Activated naive CD8-positive, alpha-beta T cell treated with anti-CD3 and anti-CD28 coated beads for 36 hours (primary cell): ENCODE measurements around the gene KCNH1. TPM values are rescaled to one million over a fixed set of nuclear protein-coding genes. Genes with fewer than 3 reads are reported as not detected.

Experiments used
- DNase-seq: peaks from one replicate; pipeline ENCODE4 v3.0.0; 2021
- H3K27ac Mint-ChIP-seq: one replicate; pipeline ENCODE4 v1.8.0; 2022; ENCODE audit warnings: mild to moderate bottlenecking, moderate library complexity, mixed read lengths
- H3K27me3 Mint-ChIP-seq: one replicate; pipeline ENCODE4 v1.8.0; 2022; ENCODE audit warnings: mild to moderate bottlenecking, mixed read lengths
- H3K36me3 Mint-ChIP-seq: one replicate; pipeline ENCODE4 v1.8.0; 2021; ENCODE audit warnings: mild to moderate bottlenecking, mixed read lengths
- H3K4me1 Mint-ChIP-seq: one replicate; pipeline ENCODE4 v1.8.0; 2021; ENCODE audit warnings: mixed read lengths
- H3K4me3 Mint-ChIP-seq: one replicate; pipeline ENCODE4 v1.8.0; 2022; ENCODE audit warnings: mild to moderate bottlenecking, moderate library complexity, mixed read lengths
- H3K9me3 Mint-ChIP-seq: one replicate; pipeline ENCODE4 v1.8.0; 2022; ENCODE audit warnings: mixed read lengths
- total RNA-seq, 2 experiments: library from RNA; stranded (reverse); gene quantifications; one replicate each; pipeline ENCODE4 v1.2.3, GENCODE V29; 2021

KCNH1 gene
- total RNA-seq, 2 experiments from 2014 or later = not detected

DNA sequence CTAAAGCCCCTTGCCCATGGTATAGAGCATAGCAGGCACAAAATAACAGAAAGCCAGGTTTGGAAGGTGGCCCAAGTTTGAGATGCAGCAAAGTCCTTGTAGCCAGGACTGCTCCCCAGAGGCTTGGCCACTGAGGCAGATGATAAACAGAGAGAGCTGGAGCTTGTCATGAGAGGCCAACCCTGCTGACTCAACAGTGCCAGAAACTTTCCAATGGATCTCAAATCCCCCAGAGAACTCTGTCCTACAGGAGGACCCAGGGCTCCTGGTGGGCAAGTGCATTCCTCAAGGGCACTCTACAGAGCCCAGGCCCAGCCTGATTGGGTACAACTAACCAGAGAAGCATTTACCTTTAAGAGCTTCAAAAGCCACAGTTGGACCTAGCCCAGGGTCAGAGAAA lies 280.7 kb downstream of the KCNH1 start:
- Mint-ChIP-seq H3K27ac (no peak overlapping the region), H3K9me3 (no peaks in the 10 kb centered on the region), H3K36me3 (no peaks in the 10 kb centered on the region), H3K27me3 (no peaks in the 10 kb centered on the region), H3K4me1 (no peaks in the 10 kb centered on the region), H3K4me3 (no peak overlapping the region)
- DNase-seq = no peak

DNA sequence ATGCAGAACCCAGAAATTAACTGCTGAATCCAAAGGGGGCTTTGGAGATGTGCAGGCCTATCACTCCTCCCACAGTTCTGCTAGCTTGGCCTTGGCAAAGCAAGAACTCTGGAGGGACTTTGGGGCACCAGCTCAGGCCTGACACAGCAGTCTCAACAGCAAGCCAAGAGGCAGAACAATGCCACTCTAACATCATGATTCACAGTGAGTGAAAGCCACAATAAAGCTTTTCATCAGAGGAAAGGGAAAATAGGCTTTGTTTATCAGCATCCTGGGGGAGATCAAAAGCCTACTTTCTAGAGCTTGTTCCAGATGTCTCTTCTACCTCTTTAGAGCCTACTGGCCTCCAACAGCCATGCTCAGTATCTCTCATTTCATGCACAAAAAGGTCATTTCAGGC lies 283.4 kb downstream of the KCNH1 start:
- Mint-ChIP-seq H3K27ac (no peak overlapping the region), H3K4me1 (no peaks in the 10 kb centered on the region), H3K9me3 (no peaks in the 10 kb centered on the region), H3K36me3 (no peaks in the 10 kb centered on the region), H3K4me3 (no peak overlapping the region), H3K27me3 (no peaks in the 10 kb centered on the region)
- no peak for DNase-seq

DNA sequence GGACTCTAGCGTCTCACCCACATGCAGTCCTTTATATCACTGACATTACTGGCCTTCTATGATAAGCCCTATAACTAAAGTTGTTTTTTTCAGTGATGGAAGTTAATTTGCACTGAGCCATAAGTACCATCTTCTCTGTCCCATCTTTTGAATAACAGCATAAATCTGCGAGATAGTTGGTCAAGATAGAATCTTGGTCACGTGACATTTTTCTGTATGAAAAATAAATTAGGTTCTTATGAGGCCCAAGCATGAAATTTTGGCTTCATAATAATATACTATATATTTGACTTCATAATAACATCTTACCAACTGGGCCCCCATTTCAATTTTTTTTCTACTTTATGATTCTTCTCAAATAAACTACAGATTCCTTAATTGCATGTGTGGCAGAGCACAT lies 285.5 kb downstream of the KCNH1 start:
- Mint-ChIP-seq H3K36me3 (no peaks in the 10 kb centered on the region), H3K9me3 (no peaks in the 10 kb centered on the region), H3K27me3 (no peaks in the 10 kb centered on the region), H3K27ac (no peak overlapping the region), H3K4me1 (no peaks in the 10 kb centered on the region), H3K4me3 (no peak overlapping the region)
- no peak for DNase-seq

GRCh38 chr1:210841926-210842625 lies 291.9 kb downstream of the KCNH1 start:
- H3K27me3 Mint-ChIP-seq = peaks cover 9% of the 10 kb centered on the region
- H3K9me3 Mint-ChIP-seq = no peaks in the 10 kb centered on the region
- H3K27ac Mint-ChIP-seq = no peak overlapping the region
- DNase-seq = no peak
- no peaks in the 10 kb centered on the region for H3K4me1 Mint-ChIP-seq
- no peaks in the 10 kb centered on the region for H3K36me3 Mint-ChIP-seq
- H3K4me3 Mint-ChIP-seq = no peak overlapping the region

GRCh38 chr1:210830034-210831028 lies 303.6 kb downstream of the KCNH1 start:
- Mint-ChIP-seq H3K27me3 (peaks cover 3% of the 10 kb centered on the region), H3K27ac (no peak overlapping the region), H3K36me3 (no peaks in the 10 kb centered on the region), H3K4me3 (no peak overlapping the region), H3K9me3 (no peaks in the 10 kb centered on the region), H3K4me1 (no peaks in the 10 kb centered on the region)
- no peak for DNase-seq

GRCh38 chr1:210828996-210829596 lies 304.9 kb downstream of the KCNH1 start:
- Mint-ChIP-seq H3K36me3 (no peaks in the 10 kb centered on the region), H3K27me3 (peaks cover 3% of the 10 kb centered on the region), H3K4me1 (no peaks in the 10 kb centered on the region), H3K4me3 (no peak overlapping the region), H3K27ac (no peak overlapping the region), H3K9me3 (no peaks in the 10 kb centered on the region)
- no peak for DNase-seq

DNA sequence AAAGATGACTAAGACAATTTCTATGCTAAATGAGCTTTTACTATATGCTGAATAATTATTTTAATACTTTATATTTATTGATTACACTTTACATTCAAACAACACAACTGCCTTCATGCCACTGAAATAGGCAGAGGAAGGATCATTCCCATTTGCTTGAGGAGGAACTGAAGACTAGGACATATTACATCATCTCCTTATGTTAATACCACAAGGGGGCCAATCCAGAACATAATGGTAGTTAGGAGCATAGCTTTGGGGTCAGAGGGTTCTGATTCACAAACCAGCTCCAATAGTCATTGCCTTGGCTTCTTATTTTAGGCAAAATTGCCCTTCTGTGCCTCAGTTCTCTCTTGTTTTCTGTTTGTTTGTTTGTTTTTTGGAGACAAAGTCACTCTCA lies 306.5 kb downstream of the KCNH1 start:
- H3K9me3 Mint-ChIP-seq = no peaks in the 10 kb centered on the region
- no peaks in the 10 kb centered on the region for H3K36me3 Mint-ChIP-seq
- H3K4me1 Mint-ChIP-seq = no peaks in the 10 kb centered on the region
- no peak for DNase-seq
- H3K4me3 Mint-ChIP-seq = no peak overlapping the region
- H3K27me3 Mint-ChIP-seq = peaks cover 7% of the 10 kb centered on the region
- no peak overlapping the region for H3K27ac Mint-ChIP-seq

- Mint-ChIP-seq H3K36me3 (no peaks in the 10 kb centered on the region), H3K27me3 (peaks cover 11% of the 10 kb centered on the region), H3K4me3 (no peak overlapping the region), H3K4me1 (no peaks in the 10 kb centered on the region), H3K9me3 (no peaks in the 10 kb centered on the region), H3K27ac (no peak overlapping the region)
- no peak for DNase-seq
These were observed 307.3 kb downstream of the KCNH1 start for GRCh38 chr1:210826686-210827085.

DNA sequence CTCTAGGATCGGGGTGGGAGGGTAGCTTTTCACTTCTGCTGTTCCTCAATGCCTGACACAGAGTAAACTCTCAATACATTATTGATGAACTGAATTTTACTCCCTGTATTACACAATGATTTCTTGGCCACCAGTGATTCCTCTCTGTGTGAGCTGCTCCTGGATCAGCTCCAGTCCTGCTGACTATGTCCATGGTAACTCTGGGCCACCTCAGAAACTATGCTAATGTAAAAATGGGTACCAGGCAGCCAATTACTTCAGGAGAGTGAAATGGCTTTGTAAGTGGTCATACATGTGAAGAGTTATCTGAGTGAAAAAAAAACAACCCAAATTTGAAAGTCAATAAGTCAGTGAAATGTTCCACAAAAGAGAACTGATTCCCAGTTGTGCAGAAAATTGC lies 311.0 kb downstream of the KCNH1 start:
- no peaks in the 10 kb centered on the region for H3K4me1 Mint-ChIP-seq
- no peak for DNase-seq
- no peak overlapping the region for H3K4me3 Mint-ChIP-seq
- H3K36me3 Mint-ChIP-seq = no peaks in the 10 kb centered on the region
- no peak overlapping the region for H3K27ac Mint-ChIP-seq
- peaks cover 11% of the 10 kb centered on the region for H3K27me3 Mint-ChIP-seq
- no peaks in the 10 kb centered on the region for H3K9me3 Mint-ChIP-seq

- no peak overlapping the region for H3K4me3 Mint-ChIP-seq
- H3K27ac Mint-ChIP-seq = no peak overlapping the region
- peaks cover 11% of the 10 kb centered on the region for H3K27me3 Mint-ChIP-seq
These were observed 311.7 kb downstream of the KCNH1 start for GRCh38 chr1:210822241-210822640.

GRCh38 chr1:210821615-210822014 lies 312.3 kb downstream of the KCNH1 start:
- Mint-ChIP-seq H3K27me3 (peaks cover 11% of the 10 kb centered on the region), H3K4me3 (no peak overlapping the region), H3K9me3 (no peaks in the 10 kb centered on the region), H3K27ac (no peak overlapping the region), H3K36me3 (no peaks in the 10 kb centered on the region), H3K4me1 (no peaks in the 10 kb centered on the region)
- no peak for DNase-seq

More at GRCh38 chr1:210822241-210822640, 311.7 kb downstream of the KCNH1 start:
- Mint-ChIP-seq H3K36me3 (no peaks in the 10 kb centered on the region), H3K4me1 (no peaks in the 10 kb centered on the region), H3K9me3 (no peaks in the 10 kb centered on the region)
- DNase-seq = no peak

GRCh38 chr1:210819266-210819665 lies 314.7 kb downstream of the KCNH1 start:
- DNase-seq = no peak
- no peak overlapping the region for H3K27ac Mint-ChIP-seq
- H3K9me3 Mint-ChIP-seq = no peaks in the 10 kb centered on the region
- H3K4me3 Mint-ChIP-seq = no peak overlapping the region
- H3K4me1 Mint-ChIP-seq = peaks cover 3% of the 10 kb centered on the region
- peaks cover 11% of the 10 kb centered on the region for H3K27me3 Mint-ChIP-seq
- H3K36me3 Mint-ChIP-seq = no peaks in the 10 kb centered on the region

DNA sequence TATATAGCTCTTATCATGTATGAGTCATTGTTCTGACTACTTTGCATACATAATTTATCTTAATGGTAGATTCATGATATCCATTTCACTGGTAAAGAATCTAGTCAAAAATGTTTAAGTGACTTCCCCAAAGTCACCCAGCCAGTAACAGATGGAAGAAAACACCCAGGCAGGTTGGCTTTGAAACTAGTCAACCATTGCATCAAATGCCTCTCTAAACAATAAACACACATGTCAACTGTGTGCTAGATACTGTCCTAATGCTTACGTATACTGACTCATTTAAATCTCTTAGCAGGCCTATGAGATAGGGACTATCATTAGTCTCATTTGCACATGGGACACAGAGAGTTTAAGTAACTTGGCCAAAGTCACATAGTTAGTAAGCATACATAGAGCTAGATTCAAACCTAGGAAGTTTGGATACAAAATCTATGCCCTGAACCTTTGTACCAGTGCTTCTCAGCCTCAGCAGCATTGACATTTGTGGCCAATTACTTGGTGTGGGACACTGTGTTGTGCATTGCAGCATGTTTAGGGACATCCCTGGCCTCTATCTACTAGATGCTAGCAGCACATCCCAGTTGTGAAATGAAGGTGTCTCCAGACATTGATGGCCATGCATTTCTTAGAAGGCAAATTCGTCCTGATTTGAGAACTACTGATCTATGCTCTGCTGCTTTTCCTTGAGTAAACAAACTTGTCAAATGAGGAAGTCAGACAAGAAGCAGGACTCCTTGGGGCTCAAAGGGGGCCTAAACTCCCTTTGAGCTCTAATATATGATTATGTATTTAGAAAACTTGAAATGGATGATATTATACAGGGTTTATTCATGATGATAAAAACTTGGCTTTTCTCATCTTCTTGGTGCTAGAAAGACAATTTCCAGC lies 316.3 kb downstream of the KCNH1 start:
- H3K4me1 Mint-ChIP-seq = peaks cover 3% of the 10 kb centered on the region
- no peak overlapping the region for H3K27ac Mint-ChIP-seq
- H3K9me3 Mint-ChIP-seq = no peaks in the 10 kb centered on the region

GRCh38 chr1:210815641-210816550 lies 318.1 kb downstream of the KCNH1 start:
- peaks cover 3% of the 10 kb centered on the region for H3K4me1 Mint-ChIP-seq
- H3K9me3 Mint-ChIP-seq = no peaks in the 10 kb centered on the region
- H3K4me3 Mint-ChIP-seq = no peak overlapping the region
- DNase-seq = no peak
- peaks cover 3% of the 10 kb centered on the region for H3K27me3 Mint-ChIP-seq
- no peak overlapping the region for H3K27ac Mint-ChIP-seq
- no peaks in the 10 kb centered on the region for H3K36me3 Mint-ChIP-seq

More for the DNA sequence above, 316.3 kb downstream of the KCNH1 start:
- H3K36me3 Mint-ChIP-seq = no peaks in the 10 kb centered on the region
- no peak for DNase-seq
- peaks cover 8% of the 10 kb centered on the region for H3K27me3 Mint-ChIP-seq
- H3K4me3 Mint-ChIP-seq = no peak overlapping the region
